AML-193 (cell line): ENCODE data around the gene SLC8B1.
"Not testable (repeated sequence)": the region's sequence is repeated elsewhere in the genome, so short reads cannot be mapped to it uniquely, and the experiment has no call there.

Source experiments
- DNase-seq, 2 experiments: peaks; one replicate each; lab custom pipeline; 2025; lab: John Stamatoyannopoulos, UW

Gene SLC8B1

DNA sequence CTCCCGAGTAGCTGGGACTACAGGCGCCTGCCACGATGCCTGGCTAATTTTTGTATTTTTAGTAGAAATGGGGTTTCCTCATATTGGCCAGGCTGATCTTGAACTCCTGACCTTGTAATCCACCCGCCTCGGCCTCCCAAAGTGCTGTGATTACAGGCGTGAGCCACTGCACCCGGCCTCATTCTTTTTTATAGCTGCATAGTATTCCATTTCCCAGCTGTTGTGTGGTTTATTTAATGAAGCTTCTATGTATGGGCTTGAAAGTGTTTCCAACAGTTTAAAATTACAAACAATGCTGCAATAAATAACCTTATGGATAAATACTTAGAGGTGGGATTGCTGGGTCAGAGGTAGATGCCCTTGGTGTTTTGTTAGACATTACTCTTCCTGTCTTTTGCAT, 19.3 kb upstream of the SLC8B1 start:
- not testable (repeated sequence) for DNase-seq

GRCh38 chr12:113351089-113351488, 16.2 kb upstream of the SLC8B1 start:
- no peak for DNase-seq

GRCh38 chr12:113348849-113349536, 14.1 kb upstream of the SLC8B1 start:
- no peak for DNase-seq

DNA sequence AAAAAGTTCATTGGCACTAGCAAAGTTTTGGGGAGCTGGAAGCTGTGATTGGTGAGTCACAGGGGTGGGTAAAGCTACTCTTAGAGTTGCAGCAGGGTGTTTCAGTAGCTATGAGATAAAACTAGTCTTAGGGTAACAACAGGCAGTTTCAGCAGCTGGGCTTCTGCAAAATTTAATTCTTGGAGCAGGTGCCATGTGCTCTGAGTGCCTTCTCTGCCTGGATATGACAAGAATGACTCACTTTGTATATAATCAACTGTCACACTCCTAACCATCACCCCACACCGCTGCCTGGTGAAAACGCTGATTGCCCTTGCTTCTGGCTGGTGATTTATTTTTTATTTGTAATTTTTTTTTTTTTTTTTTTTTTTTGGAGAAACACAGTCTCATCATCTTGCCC, 13.0 kb upstream of the SLC8B1 start:
- no peak for DNase-seq

DNA sequence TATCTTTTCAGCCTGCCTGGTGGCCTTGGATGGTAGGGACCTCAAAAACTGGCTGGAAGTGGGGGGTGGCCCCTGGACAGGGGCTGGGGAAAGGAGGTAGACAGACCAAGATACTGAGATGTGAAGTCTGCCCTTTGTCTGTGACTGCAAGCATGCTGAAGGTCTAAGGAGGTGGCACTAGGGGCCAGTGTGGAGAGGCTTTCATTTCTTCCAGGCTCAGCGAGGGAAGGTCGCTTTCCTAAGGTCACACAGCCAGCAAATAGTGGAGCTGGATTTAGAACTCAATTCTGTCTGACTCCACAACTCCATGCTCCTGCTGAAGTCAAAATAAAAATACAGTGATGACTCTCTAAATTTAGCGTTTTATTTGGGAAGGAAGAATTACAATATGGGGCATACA, 12.2 kb upstream of the SLC8B1 start:
- no peak for DNase-seq

DNA sequence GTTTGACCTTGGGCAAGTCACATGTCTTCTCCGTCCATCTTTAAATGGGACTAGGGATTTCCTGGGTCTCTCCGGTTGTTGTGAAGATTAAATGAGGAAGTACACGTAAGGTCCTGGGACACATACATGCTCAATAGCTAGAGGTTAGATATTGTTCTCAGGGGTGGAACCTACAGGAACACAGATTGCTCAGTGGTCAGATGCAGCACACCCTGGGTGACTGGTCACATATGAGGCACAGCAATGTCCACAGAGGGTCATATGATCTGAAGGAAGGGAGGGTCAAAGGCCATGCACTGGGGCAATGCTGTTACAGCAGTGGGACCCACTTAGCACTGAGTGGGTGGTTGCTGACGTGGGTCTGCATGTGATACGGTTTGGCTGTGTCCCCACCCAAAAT, 11.4 kb upstream of the SLC8B1 start:
- no peak for DNase-seq

GRCh38 chr12:113345318-113345717, 10.4 kb upstream of the SLC8B1 start:
- no peak for DNase-seq

DNA sequence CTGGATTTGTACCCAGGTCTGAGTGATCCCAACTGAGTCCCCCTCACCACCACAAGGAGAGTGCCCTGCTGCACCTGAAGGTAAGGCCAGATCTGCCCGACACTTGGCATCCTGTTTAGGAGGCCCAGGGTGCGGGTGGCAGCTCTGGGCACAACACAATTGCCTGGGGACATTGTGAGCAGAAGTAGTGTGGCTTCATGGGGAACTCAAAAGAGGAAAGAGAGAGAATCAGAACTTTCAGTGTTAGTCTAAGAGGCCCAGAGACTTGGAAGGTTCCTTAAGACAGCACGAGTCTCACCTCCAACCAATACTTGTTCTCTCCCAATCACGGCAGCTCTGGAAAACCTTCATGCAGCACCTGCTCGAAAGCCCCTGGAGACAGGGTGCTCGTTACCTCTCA, 6.6 kb upstream of the SLC8B1 start:
- DNase-seq: no peak

- no peak for DNase-seq
Observed at GRCh38 chr12:113340061-113340460, 5.2 kb upstream of the SLC8B1 start.

DNA sequence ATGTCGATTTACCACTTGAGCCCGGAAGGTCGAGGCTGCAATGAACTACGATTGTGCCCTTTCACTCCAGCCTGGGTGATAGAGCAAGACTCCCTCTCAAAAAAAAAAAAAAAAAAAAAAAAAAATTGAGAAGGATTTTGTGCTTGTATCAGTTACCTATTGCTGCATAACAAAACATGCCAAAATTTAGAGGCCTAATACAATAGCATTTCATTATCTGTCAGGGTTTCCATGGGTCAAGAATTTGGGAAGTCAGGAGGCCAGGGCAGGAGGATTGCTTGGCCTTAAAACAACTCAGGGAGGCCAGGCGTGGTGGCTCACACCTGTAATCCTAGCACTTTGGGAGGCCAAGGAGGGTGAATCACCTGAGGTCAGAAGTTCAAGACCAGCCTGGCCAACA, 4.6 kb upstream of the SLC8B1 start:
- DNase-seq: no peak

GRCh38 chr12:113333877-113334785, 778 bp downstream of the SLC8B1 start:
- DNase-seq: peak; percentile 46 to 61

DNA sequence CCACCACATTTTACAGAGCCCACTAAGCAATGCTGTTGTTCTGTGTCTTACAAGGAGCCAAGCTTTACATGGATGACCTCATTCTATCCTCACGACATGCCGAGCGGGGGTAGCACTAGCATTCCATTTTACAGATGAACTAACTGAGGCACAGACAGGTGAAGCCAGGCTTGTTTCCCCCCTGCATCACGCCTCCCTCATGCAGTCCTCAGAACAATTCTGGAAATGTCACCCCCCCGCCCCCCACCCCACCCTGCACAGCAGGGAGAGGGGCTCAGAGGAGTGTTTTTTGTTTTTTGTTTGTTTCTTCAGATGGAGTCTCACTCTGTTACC, 1.5 kb downstream of the SLC8B1 start:
- DNase-seq: no peak

DNA sequence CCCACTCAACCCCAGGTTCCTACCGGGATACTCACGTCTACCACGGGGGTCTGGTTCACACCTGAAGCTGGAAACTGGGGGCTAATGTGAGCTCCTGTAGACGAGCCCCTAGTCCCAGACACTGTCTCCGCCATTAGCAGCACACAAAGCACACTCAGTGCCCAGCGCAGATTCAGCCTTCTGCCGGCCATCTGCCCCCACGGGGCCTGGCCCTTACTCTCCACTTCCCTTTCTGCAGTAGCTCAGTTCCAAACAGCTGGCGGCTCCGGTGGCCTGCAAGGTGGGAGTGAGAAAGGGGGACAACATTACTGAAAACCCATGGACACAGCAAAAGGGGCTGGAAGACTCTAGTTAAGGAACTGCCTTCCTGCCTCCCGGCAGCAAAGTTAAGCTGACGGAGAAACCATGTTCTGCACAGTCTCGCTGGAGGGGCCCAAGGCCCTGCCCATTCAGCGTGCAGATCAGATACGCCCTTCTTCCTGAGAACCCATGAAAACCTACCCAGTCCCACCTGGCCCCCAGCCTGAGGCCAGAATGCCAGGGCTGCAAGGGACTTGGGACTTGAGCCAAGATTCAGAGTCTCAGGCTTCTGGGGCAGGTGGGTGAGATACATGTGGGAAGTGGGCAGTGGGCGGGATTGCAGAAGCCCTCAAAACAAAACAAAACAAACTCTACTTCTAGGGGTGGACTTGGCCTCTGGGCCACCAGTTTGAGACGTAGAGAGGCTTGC, 2.1 kb downstream of the SLC8B1 start:
- DNase-seq: no peak

- DNase-seq: no peak
Observed at GRCh38 chr12:113330505-113330904, 4.4 kb downstream of the SLC8B1 start.

GRCh38 chr12:113329791-113330417, 5.0 kb downstream of the SLC8B1 start:
- no peak for DNase-seq

GRCh38 chr12:113329022-113329790, 5.7 kb downstream of the SLC8B1 start:
- DNase-seq: no peak

DNA sequence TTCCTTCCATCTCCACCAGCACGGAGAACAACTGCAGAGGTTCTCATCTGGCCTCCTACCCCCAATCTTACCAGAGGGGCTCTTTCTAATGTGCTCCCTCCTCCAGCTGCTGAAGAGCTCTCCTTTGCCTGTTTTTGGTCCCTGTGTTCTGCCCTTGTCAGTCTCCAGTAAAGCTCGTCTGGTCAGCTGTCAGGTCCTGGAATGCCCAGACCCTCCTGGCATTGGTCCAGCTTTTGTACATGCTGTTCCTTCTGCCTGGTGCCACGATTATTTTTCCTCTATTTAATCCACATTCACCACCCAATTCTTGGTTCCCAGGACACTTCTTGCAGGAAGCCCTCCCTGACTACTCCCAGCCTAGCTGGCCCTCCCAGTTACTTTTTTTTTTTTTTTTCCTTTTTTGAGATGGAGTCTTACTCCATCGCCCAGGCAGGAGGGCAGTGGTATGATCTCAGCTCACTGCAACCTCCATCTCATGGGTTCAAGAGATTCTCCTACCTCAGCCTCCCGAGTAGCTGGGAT, 6.5 kb downstream of the SLC8B1 start:
- DNase-seq: no peak

DNA sequence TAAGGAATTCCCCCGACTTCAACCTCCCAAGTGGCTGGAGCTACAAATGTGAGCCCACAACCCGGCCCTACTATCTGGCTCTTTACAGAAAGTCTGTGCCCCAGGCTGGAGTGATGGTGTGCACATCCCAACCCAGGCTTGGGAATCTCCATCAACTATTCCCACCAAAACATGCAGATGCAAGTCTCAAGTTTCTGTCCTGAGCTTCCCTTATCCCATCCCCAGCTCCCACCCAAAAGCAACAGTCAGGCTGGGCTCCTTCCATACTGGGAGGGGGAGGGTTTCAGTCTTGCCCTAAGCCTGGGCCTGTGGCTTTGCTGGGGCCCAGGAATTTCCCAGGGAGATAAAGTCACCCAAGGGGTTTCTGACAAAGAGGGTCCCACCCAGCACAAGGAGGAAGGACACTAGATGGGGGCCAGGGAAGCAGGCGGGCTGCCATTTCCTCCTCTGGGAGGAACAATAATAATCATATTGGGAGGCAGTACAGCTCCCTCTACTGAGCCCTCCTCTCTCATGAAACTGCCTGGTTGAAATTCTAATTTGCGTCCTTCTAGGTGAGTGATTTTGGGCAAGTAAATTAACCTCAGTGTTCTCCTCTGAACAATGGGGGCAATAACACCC, 8.0 kb downstream of the SLC8B1 start:
- DNase-seq: no peak

DNA sequence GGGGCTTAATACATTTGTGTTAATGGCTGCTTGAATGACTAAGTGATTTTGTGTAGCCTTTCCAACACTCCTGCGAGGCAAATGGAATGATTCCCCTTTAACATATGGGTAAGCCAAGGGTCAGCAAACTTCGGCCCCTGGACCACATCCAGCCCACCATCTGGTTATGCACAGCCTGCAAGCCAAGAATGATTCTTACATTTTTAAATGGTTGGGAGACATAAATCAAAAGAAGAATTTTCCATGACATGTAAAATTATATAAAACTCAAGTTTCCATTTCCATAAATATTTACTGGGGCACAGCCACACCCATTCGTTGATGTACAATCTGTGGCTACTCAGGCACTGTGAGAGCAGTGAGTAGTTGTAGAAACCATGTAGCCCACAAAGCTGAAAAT, 9.0 kb downstream of the SLC8B1 start:
- DNase-seq: no peak

- no peak for DNase-seq
Observed at GRCh38 chr12:113322343-113322742, 12.6 kb downstream of the SLC8B1 start.

GRCh38 chr12:113320401-113320800, 14.5 kb downstream of the SLC8B1 start:
- DNase-seq: no peak
